Inferior parietal cortex (tissue), 1 donor: ENCODE data around the gene P3H3.
"Not testable (repeated sequence)": the region's sequence is repeated elsewhere in the genome, so short reads cannot be mapped to it uniquely, and the experiment has no call there.

ENCODE experiments used
- DNase-seq: peaks from one replicate; pipeline ENCODE4 v3.0.0-alpha.2; 2016; ENCODE audit errors: extremely low spot score

The P3H3 gene

DNA sequence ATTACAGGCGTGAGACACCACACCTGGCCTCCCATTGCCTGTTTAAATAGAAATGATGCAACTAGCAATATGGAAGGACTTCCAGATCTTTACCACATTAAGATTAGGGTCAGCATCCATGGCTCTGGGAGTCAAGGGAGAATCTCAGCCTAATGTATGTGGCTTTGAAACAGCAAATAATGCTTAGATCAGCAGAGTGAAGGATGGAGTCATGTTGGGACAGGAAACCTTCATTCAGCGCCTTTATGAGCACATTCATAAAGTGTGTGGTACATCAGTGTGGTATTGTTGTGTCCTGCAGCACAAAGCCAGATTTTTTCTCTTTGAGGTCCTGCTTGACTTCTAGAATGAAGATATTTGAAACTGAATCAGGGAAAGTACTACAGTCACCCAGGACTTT is 60.2 kb downstream of the P3H3 start:
- DNase-seq = no peak

DNA sequence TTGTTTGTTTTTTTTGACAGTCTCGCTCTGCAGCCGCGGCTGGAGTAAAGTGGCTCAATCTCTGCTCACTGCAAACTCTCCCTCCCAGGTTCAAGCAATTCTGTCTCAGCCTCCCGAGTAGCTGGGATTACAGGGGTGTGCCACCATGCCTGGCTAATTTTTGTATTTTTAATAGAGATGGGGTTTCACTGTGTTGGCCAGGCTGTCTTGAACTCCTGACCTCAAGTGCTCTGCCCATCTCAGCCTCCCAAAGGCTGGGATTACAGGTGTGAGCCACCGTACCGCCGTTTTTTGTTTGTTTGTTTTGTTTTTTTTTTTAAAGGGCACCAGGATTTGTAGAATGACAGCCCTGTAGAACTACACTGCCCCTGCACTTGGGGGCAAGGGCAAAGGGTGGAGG is 60.6 kb downstream of the P3H3 start:
- DNase-seq = not testable (repeated sequence)
